GM21723 (cell line): Measurements from ENCODE around the gene ZNF717.
"Not testable (repeated sequence)": the region's sequence is repeated elsewhere in the genome, so short reads cannot be mapped to it uniquely, and the experiment has no call there.

Experiments used
- ATAC-seq: cut with Tn5 transposase; IDR thresholded peaks from one replicate; pipeline ENCODE4 v1.9.1; 2021; ENCODE audit warnings: mild to moderate bottlenecking, moderate library complexity; ENCODE audit not compliant: unreplicated experiment

ZNF717 gene

DNA sequence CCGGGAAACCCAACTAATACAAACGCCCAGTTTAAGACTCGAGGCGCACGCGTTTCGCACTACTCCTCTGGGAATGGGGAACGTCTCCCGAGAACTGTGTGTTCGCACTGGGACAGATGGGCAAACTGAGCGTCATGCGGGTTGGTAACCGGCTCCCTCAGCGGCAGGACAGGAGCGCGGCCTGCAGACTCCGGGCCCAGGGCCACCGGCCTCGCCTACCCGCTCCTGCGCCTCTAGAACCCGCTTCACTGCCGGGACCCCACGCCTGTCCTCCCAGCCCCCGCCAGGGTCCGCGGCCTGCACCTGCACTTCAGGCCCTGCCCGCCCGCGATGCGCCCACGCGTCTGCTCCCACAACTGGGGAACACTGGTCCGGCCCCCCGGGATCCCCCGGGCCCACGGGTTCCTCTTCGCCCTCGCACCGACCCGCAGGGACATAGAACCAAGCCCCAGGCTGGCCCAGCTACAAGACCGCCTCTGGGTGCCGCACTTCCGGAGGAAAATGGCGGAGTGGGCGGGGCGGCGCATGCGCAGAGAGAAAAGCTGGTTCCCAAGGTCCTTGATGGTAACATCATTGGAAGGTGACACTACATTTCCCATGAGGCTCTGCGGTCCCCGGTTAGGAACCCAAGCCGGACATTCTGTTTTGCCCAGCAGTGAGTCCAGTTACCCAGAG is at the start of gene ZNF717:
Gene ZNF717 (minus strand): TSS at position 469 of the 675 bp plus-strand sequence. CDS start 2,187 bp downstream, outside the sequence.
- not testable (repeated sequence) for ATAC-seq

DNA sequence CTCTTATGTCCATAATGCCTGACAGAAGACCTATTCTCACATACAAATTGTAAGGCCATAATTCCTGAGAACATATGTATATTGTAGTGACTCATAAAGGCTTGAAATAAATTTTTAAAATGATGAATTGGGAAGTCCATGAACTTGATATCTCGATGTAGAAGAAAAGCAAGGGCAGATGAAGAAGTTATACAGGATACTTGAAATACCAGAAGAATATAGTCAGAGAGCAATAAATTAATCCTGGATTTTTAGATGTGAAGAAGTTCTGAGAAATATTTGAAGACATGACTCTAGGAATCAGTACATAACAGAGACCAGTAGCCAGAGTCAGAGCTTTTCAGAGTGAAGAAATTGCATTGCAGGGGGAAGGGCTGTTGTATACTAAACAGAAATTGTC is 45.7 kb upstream of the ZNF717 start:
- not testable (repeated sequence) for ATAC-seq

DNA sequence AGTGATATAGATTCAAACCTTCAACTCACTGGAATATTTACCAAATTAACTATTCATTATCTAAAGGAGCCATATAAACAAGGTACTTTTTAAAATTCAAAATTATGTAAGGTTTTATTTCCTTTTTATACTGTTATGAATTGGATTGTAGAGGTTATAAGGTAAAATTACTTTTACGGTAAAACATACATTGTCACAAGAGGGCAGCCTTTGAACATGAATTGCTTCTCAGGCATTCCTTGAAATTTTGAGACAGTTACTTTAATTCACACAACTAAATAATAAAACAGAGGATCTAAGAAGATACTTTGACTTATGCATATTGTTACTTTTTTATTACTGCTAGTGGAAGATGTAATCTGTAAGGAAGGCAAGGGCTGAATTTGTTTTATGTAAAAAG is 32.7 kb upstream of the ZNF717 start:
- not testable (repeated sequence) for ATAC-seq

DNA sequence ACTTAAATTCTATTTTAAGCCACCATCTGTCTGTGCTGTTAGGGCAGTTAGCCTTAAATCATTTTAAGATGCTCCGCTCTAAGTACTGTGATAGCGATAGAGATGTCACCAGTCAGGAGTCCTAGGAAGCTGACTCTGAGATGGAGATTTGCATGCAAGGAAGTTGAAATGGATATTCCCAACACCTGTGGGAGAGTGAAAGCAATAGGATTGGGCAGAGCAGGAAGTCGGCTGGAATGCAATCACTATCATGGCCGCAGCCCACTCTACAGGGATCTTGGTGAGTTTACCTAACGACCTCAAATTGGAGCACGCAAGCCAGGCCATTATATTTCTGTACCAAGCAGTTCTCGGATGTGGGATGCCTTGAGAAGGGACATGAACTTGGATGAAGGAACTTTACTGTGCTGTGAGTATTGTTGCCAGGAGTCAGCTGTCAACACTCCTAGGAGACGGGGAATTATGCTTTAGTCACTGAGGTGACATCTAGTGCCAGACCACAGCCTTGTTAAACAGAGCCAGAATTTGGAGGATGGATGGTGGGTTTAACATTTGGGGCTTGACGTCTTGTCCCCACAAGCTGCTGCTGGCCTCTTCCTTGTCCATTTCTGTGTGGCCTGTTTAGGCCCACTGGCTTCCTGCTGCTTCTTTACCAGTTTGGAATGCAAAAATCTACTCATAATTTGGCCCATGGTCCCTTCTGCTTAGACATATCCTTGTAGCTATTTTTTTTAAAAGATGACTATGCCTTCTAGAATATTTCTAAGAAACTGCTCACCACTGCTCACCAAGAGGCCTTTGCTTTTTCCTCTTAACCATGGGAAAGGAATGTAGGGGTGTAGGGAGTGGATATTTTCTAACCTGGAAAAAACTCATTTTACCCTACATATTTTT is 31.2 kb upstream of the ZNF717 start:
- ATAC-seq, result not testable (repeated sequence)

DNA sequence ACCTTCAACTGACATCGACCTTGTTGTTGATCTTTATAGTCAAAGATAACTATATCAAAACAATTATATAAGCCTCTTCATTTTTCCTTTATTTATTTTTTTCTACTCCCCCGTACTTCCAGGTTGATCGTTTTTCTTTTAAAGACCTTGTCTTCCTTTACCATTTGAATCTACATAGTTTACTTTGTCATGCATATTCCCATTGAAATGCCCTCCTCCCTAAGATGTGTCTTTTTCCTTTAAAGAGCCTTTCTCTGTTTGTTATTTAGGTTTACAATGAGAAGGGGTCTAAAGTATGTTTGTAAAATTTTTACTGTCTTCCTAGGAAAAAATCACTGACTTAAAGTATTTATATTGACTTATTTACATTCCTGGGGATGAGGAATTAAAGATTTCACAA is 29.4 kb upstream of the ZNF717 start:
- no peak for ATAC-seq

DNA sequence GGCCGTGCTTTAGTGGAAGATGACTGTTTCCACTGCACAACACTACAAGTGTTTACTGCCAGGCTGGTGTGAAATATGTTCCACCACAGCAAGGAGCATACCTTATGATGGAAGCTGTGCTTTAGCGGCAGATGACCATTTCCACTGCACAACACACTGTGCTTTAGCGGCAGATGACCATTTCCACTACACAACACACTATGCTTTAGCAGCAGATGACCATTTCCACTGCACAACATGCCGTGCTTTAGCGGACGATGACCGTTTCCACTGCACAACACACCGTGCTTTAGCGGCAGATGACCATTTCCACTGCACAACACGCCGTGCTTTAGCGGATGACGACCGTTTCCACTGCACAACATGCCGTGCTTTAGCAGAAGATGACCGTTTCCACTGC is 2.8 kb downstream of the ZNF717 start:
- ATAC-seq, result no peak

DNA sequence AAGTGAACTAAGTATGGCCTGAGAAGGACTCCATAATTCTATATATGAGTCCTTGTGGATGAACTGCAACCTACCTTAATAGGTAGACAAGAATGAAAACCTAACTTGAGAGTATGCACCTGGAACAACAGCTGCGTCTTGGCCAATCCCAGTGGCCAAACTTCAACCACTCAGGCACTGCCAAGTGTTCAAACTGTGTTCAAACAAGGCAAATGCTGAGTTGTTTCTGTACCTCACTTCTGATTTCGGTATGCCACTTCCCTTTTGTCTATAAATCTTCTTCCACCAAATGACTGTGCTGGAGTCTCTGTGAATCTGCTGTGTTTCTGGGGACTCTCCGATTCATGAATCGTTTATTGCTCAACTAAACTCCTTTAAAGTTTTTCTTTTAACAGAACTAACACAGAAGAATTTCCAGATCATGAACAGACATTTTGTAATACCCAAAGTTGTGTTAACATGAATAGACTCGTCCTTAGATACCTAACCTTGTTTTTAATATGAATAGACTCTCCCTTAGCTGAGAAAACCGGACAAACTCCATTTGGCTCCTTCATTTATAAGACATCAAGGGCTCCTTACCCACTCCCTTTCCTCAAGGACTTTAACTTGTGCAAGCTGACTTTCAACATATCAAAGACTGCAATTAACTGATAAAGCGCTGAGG is 4.1 kb downstream of the ZNF717 start:
- no peak for ATAC-seq

DNA sequence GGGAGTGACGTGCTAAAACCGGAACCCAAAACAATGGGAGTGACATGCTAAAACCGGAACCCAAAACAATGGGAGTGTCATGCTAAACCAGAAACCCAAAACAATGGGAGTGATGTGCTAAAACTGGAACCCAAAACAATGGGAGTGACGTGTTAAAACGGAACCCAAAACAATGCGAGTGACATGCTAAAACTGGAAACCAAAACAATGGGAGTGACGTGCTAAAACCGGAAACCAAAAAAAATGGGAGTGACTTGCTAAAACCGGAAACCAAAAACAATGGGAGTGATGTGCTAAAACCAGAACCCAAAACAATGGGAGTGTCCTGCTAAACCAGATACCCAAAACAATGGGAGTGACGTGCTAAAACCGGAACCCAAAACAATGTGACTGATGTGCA is 7.6 kb downstream of the ZNF717 start:
- not testable (repeated sequence) for ATAC-seq

DNA sequence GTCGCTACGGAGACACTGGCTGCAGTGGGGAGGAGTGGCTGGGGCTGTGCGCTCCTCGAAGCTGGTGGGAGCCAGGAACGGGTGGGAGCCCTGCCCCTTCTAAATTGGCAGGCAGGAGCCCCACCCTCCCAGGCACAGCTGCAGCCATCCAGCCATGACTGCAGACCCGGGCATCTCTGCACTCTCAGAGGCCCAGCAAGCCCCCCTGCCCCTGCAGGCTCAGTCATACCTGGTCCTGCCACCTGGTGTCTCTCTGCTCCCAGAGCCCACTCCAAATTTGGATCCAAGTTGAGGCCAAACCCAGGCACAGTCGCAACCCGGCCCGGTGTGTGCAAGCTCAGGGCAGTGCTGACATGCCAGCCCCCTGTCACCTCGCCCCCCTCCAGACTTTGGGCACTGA is 13.7 kb downstream of the ZNF717 start:
- not testable (repeated sequence) for ATAC-seq

DNA sequence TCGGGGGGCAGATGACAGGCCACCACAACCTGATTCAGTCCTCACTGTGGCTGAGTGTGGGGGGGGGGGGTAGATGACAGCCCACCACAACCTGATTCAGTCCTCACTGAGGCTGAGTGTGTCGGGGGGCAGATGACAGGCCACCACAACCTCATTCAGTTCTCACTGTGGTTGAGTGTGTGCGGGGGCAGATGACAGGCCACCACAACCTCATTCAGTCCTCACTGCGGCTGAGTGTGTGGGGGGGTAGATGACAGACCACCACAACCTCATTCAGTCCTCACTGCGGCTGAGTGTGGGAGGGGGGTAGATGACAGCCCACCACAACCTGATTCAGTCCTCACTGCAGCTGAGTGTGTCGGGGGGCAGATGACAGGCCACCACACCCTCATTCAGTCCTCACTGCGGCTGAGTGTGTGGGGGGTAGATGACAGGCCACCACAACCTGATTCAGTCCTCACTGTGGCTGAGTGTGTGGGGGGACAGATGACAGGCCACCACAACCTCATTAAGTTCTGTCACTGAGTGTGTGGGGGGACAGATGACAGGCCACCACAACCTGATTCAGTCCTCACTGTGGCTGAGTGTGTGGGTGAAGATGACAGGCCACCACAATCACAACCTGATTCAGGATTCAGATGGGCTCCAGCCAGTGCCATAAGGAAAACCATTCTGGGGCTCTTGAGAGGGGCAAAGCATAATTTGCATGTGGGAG is 16.9 kb downstream of the ZNF717 start:
- ATAC-seq, result no peak

DNA sequence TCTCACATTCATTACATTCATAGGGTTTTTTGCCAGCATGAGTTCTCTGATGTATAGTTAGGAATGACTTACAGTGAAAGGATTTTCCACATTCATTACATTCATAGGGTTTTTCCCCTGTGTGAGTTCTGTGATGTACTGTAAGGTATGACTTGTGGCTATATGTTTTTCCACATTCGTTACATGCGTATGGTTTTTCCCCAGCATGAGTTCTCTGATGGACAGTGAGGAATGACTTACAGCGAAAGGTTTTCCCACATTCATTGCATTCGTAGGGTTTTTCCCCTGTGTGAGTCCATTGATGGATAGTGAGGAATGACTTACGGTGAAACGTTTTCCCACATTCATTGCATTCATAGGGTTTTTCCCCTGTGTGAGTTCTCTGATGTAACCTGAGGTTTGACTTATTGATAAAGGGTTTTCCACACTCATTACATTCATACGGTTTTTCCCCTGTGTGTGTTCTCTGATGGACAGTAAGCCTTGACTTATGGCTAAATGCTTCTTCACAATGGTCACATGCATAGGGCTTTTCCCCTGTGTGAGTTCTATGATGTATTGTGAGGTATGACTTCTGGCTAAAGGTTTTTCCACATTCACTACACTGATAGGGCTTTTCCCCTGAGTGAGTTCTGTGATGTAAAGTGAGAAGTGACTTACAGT is 47.4 kb downstream of the ZNF717 start:
- no peak for ATAC-seq

DNA sequence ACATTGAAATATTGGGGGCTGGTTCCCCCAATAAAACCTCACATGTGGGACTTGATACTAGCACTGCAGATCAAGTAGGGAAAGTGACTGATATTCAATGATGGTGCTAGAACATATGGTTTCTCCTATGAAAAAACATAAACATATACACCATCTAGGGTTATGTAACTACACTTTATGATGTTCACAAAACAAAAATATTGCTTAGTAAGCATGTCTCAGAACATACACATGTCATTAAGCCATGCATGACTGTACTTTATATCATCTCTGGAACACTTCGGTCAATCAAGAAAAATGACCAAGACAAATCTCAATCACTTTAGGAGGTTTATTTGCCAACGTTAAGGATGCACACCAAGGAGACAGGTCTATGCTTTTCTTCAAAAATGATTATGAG is 57.4 kb downstream of the ZNF717 start:
- ATAC-seq, result no peak

DNA sequence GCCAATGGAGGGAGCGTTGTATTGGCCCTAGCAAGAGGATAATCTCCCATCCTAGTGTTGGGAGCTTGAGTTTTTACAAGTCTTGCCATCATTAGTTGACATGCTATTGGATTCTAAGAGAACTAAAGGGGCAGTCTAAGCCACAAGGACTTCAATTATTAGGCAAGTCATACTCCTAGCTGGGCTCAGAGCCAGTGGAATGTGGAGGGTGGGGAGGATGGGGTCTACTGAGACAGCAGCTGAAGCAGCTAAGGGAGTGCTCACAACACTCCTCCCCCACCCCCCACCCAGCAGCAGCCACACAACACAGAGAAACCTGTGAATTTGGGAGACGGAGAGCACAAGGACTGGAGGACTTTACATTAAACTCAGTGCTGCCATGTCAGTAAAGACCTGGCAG is 93.3 kb downstream of the ZNF717 start:
- no peak for ATAC-seq

DNA sequence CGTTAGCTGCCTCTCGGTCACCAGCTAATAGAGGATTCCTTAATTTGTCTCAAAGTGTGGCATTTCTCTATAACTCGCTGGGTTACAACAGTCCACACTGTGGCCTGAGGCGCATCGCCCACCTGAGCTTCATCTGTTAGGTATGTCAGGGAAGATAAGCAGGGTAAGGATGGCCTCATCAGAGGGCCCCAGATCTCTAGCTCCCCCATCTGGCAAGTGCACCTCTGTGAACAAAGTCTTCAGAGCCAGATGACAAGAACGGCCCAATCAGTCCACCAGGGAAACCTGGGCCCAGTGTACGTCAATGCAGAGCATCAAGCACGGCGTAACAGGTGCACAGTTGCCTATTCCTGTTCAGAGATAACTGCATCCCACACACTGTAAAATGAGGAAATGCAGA is 98.0 kb downstream of the ZNF717 start:
- ATAC-seq, result no peak
